ENCODE data around the gene SLC35G6.
"Not testable (repeated sequence)": the region's sequence is repeated elsewhere in the genome, so short reads cannot be mapped to it uniquely, and the experiment has no call there.

Gene SLC35G6

GRCh38 chr17:7460850-7461660 is 20.2 kb upstream of the SLC35G6 start:
- no peak for DNase-seq

GRCh38 chr17:7462474-7463371 is 18.5 kb upstream of the SLC35G6 start:
- DNase-seq: no peak

- no peak for DNase-seq
Observed at GRCh38 chr17:7463372-7463846, 17.8 kb upstream of the SLC35G6 start.

DNA sequence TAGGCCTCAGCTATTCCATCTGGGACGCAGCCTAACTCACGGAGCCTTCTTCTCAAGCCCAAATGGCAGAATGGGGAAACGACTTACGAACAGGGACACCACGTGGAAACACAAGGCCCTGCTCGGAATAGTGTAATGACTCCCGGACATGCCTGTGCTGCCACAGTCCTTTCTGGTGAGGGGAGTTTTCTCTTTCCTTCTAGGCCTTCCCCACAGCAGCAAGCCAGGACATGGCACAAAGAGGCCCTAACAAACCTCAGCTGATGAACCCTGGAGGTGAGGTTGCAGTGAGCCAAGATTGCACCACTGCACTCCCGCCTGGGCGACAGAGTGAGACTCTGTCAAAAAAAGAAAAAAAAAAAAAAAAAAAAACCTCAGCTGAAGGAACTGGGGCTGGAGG is 17.2 kb upstream of the SLC35G6 start:
- no peak for DNase-seq

GRCh38 chr17:7465597-7466275 is 15.5 kb upstream of the SLC35G6 start:
- DNase-seq: no peak

DNA sequence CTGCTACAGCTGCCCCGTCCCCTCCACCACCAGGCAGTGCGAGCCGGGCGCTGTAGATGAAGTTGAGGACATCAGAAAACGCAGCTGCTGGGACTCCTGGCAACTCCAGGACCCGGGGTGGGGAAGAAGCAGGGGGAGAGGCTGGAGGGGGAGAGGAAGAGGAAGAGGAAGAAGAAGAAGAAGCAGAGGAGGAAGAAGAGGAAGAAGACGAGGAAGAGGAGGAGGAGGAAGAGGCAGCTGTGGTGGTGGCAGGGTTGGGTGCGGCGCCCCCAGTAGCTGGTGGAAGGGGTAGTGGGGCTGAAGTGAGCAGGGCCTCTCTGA is 15.0 kb upstream of the SLC35G6 start:
- no peak for DNase-seq

GRCh38 chr17:7466639-7467341 is 14.5 kb upstream of the SLC35G6 start:
- DNase-seq: no peak

DNA sequence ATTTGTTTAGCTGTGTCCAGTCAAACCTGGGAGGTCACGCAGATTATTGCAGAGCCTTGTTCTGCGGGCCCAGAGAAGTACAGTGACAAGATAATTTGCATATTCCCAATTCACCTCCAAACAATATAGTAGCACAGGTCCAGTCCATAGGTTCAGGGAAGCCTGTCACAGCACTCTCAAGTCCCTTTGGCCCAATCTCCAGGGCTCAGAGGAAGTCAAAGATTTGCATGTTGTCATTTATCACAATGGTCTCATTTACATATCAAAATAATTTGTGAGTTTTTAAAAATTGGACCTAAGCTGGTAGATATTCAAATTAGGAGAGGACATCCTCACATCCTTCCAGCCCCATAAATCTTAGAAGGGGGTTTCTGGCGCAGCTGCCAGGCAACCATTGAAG is 13.7 kb upstream of the SLC35G6 start:
- no peak for DNase-seq

GRCh38 chr17:7468290-7468689 is 13.0 kb upstream of the SLC35G6 start:
- no peak for DNase-seq

DNA sequence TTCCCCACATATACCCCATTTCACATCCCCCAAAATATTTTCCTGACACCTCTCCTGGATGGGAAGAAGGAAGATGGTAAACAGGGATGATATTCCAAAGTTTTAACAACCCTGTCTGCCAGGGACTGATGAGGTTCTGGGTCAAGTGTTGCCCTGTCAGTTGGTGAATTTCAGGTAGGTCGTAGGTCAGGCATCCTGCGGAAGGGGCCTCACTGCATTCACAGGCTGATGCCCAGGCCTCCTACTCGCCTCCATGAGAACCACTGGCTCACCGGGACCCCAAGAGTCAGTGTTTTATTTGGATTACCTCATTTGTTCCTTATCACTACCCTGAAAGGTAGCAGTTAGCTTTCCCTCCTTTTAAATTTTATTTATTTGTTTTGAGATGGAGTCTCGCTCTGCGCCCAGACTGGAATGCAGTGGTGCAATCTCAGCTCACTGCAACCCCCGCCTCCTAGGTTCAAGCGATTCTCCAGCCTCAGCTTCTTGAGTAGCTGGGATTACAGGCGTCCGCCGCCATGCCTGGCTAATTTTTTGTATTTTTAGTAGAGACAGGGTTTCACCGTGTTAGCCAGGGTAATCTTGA is 12.3 kb upstream of the SLC35G6 start:
- no peak for DNase-seq

DNA sequence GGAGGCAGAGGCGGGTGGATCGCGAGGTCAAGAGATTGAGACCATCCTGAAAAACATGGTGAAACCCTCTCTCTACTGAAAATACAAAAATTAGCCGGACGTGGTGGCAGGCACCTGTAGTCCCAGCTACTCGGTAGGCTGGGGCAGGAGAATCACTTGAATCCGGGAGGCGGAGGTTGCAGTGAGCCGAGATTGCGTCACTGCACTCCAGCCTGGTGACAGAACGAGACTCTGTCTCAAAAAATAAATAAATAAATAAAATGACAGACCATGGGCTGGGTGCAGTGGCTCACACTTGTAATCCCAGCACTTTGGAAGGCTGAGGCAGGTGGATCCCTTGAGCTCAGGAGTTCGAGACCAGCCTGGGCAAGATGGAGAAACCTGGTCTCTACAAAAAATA is 11.4 kb upstream of the SLC35G6 start:
- not testable (repeated sequence) for DNase-seq

DNA sequence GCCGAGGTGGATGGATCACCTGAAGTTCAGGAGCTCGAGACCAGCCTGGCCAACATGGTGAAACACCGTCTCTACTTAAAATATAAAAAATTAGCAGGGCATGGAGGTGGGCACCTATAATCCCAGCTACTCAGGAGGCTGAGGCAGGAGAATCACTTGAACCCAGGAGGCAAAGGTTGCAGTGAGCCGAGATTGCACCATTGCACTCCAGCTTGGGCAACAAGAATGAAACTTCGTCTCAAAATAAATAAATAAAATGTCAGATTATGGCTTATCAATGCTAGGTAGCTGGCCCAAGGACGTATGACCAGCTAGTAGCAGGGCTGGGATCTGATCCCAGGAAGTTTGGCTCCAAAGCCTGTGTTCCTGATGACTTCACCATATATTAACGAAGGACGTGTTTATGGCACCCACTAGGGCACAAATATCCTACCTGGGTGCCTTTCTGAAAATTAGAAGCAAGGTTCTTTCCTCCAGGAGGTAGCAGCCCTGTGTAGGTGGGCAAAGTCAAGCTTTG is 10.7 kb upstream of the SLC35G6 start:
- DNase-seq: not testable (repeated sequence)

- DNase-seq: no peak
Observed at GRCh38 chr17:7471729-7472128, 9.5 kb upstream of the SLC35G6 start.

DNA sequence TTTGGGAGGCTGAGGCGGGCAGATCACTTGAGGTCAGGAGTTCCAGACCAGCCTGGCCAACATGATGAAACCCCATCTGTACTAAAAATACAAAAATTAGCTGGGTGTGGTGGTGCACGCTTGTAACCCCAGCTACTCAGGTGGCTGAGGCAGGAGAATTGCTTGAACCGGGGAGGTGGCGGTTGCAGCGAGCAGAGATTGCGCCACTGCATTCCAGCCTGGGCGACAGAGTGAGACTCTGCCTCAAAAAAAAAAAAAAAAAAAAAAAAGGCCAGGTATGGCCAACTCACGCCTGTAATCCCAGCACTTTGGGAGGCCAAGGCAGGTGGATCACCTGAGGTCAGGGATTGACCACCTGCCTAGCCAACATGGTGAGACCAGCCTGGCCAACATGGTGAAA is 6.5 kb upstream of the SLC35G6 start:
- not testable (repeated sequence) for DNase-seq

DNA sequence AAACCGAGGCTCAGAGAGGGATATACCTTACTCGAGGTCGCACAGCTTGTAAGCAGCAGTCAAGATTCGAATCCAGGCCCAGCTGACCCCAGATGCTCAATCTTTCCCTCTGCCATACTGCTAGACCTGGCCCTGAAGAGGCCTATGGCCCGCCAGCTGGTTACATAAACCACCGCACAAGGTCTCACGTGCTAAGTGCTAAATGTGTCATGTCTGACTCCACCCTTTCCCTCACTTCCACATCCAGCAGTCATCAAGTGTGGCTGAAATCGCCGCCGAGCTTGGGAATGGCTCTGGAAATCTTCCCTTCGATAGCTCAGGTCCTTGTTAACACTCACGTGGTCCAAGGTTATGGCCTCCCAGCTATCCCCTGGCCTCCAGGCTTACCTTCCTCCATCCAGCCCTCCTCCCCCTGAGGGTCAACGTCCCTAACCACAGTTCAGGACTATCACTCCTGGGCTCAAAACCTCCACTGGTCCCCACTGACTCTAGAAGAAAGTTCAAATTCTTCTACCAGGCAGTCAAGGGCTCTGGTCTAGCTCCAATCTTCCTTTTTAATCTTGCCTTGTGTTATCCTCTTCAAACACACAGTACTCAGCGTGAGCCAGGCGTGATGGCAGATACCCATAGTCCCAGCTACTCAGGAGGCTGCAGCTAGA is 5.4 kb upstream of the SLC35G6 start:
- DNase-seq: no peak

GRCh38 chr17:7476494-7476893 is 4.8 kb upstream of the SLC35G6 start:
- DNase-seq: no peak

DNA sequence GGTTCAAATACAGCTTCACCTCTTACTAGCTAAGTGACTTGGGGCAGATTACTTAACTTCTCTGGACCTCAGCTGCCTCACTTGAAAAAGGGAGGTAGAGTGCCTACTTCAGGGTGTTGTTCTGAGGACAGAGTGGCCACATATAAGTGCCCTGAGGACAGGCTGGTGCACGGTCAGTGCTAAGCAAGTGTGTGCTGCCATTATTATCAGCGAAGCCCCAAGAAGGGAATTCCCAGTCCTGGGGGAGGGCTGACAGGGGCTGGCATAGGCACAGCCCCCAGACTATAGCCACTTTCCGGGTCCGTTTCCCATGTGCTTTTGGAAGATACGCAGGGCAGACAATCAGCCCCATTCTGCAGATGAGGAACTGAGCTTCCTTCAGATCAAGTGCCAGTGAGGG is 4.3 kb upstream of the SLC35G6 start:
- DNase-seq: no peak

- no peak for DNase-seq
Observed at GRCh38 chr17:7477392-7478275, 3.6 kb upstream of the SLC35G6 start.

DNA sequence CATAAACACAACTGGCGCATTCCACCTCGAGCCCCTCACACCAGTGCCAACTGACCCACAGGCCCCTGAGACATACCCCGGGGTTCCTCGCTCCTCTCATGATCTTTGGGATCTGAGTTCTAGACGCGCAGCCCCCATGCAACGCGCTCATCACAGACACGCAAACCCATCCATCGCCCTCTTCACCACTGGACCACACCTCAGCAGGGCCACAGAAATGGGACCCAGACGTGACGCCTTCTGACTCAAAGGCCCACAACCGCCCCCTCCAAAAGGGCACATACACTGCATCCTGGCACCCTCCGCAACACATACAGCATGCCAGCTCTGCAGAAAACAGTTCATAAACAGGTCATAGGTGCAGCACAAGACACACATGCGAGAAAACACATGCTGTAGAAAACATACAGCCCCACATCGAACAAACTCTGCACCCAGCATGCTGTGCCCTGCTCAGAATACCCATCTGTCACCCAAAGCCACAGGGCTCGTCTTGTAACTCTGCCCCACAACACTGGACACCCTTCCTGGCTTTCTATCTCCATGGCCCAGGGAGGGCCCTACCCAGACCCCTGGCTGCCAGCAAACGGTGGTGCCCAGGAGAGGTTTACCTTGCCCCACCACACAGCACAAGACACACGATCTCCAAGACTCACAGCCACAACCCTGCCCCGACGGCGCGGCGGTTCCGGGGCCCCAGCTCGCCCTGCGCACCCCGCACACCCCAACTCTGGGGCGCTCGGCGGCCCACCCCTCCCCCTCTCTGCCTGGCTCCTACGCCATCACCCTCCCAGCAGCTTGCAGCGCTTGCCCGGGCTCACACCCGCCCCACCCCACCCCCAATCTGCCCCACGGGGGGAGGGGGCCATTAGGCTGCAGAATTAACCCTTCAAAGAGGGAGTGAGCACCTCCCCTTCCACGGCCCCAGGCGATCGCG is 2.7 kb upstream of the SLC35G6 start:
- DNase-seq: peak; percentile 60
